Right kidney (tissue), 1 donor: ENCODE data around the gene CAMK2G.

Experiments used
- DNase-seq: peaks from one replicate; pipeline ENCODE4 v3.0.0-alpha.2; 2016

CAMK2G gene

DNA sequence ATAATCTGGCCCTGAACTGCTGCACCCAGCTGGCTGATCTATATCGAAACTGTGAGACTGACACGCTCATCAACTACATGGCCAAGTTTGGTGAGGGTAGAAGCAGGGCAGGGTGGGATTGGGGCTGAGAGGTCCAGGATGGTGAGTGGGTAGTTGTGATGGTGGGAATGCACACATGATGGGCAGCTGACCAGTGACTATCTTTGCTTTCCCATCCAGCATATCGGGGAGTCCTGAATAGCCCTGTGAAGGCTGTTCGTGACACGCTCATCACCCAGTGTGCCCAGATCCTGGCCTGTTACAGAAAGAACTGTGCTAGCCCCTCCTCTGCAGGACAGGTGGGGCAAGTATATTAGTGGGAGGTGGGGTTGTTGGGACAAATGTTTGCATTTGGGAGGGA, 105.0 kb downstream of the CAMK2G start:
- no peak for DNase-seq

DNA sequence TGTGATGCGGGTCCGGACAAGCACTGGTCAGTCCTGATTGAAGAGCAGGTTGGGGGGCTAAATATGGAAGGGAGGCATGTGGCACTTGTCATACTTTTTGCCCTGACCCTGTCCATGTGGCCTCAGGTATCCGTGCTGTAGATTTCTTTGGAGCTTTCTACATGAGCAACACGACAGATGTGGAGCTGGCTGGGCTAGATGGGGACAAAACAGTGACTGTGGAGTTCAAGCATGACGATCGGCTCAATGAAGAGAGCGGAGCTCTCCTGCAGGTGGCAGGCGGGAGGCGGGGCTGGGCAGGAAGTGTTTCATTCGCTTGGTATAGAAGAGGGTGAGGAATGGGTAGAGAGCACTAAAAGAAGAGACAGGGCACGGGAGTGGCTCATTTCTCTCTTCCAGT, 105.5 kb downstream of the CAMK2G start:
- no peak for DNase-seq

DNA sequence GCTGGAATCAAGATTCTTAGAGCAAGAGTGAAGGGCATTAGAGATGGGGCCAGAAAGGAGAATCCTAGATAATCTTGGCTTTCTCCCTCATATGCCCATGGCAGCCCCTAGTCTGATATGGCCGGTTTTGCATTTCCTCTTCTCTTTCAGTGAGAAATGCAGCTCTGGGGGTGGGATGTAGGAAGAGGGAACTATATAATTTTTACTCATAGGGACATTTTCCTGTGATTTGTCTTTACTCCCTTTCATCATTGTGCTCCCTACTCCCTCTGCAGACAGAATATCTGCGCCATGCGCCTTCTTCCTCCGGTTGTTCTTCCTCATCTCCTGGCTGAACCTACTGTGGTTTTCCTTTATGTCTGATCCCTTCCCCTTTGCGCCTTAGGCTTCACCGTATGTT, 109.3 kb downstream of the CAMK2G start:
- no peak for DNase-seq

GRCh38 chr10:73763343-73763742, 111.0 kb downstream of the CAMK2G start:
- DNase-seq, result no peak

DNA sequence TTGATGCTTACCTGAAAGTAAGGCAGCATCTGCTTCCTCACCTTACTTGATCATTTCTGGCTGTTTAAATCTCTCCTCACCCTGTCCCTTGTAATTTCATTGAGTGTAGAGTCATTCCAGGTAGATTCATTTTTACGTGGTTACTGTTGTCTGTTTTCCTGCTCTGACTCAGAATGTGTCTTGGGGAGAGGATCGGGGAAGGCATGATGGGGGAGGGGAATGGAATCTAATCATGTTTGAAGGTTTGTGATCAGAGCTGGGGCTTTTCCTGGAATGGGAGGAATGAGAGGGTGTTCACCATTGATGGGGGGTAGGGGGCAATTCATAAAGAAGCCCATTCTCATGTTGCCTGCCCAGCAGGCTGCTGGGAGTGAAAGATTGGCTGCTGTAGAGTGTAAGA, 111.4 kb downstream of the CAMK2G start:
- DNase-seq, result no peak
